Astrocyte of the cerebellum (primary cell): ENCODE results near the gene PRAMEF5.
"Not testable (repeated sequence)": the region's sequence is repeated elsewhere in the genome, so short reads cannot be mapped to it uniquely, and the experiment has no call there.

Experiments used
- DNase-seq: peaks from one replicate; pipeline ENCODE4 v3.0.0-alpha.2; 2011; ENCODE audit warnings: low read depth
- H3K4me3 ChIP-seq: 2 replicates; pipeline ENCODE4 v1.5.1; 2011; ENCODE audit warnings: mild to moderate bottlenecking, low read depth, low read length, moderate library complexity
- in situ Hi-C: cut with HindIII; loops from 2 replicates; pipeline ENCODE4 v1.10.0; 2017; ENCODE audit warnings: low sequenced_read_pairs
- TF ChIP-seq, protein P1 (sequence below): IDR thresholded peaks from 2 replicates; pipeline ENCODE4 v1.5.1; 2012; ENCODE audit warnings: low read length, low read depth, moderate library complexity, mild to moderate bottlenecking; ENCODE audit errors: missing control alignments

PRAMEF5 gene

DNA sequence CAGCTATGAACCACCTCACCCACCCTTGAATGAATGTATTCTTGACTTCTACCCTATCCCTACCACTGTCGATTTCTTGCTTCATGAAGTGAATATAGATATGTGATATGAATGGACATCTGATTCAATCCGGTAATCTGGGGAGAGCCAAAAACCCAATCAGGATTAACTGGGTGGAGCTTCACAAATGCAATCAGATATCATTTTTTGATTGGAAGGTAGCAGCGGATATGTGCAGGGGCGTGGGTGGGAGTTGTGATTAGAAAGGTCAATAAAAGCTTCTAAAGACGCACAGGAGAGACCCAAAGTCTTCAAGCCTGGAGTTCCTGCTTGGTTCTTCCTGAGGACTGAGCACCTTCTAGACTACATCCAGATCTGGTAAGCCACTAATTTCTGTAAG, at the start of gene PRAMEF5:
PRAMEF5 (plus strand) TSS at position 301 of the 400 bp plus-strand sequence. CDS start 5,071 bp downstream, outside the sequence.
- in situ Hi-C loops, DNase-seq, H3K4me3 ChIP-seq: not testable (repeated sequence)

DNA sequence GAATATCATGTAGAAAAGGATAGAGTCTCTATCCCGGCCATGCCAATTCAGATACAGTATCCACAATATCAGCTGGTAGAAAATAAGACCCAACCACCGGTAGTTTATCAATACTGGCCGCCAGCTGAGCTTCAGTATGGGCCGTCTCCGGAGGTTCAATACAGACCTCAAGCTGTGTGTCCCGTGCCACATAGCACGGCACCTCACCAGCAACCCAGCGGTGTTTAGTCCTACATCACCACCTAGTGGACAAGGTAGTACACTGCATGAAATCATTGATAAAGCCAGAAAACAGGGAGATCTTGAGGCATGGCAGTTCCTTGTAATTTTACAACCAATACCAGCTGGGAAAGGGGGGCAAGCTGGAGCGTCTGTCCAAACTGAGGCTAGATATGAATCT, 45.3 kb upstream of the PRAMEF5 start:
- in situ Hi-C loops, DNase-seq, H3K4me3 ChIP-seq: not testable (repeated sequence)

DNA sequence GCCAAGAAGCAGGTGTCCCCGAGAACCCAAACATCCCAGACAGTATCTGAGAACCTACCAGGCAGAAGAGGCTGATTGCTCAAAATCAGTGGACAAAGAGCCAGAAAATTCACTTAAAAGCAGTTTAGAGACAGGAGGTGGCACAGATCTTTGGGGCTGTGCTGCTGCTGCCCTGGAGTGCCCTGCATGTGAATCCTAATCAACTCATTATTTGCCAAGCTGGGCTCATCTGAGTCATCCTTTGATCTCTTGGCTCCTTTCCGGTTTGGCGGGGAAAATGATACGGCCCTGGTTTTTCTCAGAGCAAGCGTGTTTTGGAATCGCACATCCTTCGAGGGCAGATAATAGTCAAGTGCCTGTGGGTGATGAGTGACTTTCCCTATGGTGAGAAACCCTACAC, 37.4 kb upstream of the PRAMEF5 start:
- H3K4me3 ChIP-seq, DNase-seq, in situ Hi-C loops: not testable (repeated sequence)

DNA sequence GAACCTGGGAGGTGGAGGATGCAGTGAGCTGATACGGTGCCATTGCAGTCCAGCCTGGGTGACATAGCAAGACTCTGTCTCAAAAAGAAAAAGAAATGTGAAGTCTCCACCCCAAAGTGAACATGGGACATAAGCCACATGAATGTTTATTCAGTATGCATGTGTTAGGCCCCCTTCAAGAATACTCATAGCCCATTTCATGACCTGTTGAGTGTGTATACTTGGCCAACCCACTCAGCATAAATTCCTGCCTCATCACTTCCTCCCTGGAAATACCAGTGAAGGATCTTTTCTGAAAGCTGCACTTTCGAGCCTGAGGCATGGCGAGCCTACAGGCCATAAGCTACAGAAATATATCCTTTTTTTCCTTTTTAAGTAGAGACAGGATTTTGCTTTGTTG, 34.8 kb upstream of the PRAMEF5 start:
- in situ Hi-C loops, H3K4me3 ChIP-seq, DNase-seq: not testable (repeated sequence)

DNA sequence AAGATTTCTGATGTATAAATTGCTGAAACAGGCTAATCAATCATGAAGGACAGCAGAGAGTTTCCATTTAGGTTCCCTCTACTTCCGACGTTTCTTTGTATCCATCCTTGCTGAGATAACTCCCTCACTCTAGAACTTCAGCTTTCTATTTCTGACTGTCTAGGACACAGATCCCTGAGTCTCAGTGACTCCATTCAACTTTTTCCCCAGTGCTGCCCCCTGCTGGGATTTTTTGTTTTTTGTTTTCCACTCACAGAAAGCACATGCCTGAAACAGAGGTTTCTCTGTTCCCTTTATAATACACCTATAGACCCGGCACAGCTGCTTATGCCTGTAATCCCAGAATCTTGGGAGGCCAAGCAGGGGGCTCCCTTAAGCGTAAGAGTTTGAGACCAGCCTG, 31.2 kb upstream of the PRAMEF5 start:
- DNase-seq, in situ Hi-C loops, H3K4me3 ChIP-seq: not testable (repeated sequence)

DNA sequence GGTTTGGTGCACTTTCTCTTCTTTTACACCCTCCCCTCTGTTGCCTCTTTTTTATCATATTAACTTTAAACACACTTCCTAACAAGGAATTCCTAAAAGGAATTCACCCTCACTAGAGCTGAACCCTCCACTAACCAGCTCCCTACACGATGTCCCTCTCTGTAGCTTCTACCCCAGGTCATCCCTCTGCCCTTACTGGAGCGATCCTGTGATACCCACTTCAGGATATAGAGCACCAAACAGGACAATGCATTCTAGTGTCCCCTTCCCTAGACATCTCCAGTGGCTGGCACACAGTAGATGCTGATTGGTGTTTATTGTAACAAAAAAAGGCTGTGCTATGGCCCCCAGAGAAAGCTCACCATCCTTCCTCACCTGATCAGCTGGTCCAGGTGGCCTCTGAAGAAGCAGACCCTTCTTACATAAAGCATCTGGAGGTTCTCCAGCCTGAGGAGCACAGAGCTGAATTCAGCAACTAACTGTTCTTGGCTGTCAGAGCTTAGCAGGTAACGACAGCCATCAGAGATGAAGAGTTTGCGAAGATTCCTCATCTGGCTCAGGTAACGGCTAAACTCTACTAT, 29.4 kb upstream of the PRAMEF5 start:
- TF ChIP-seq, protein P1, sequence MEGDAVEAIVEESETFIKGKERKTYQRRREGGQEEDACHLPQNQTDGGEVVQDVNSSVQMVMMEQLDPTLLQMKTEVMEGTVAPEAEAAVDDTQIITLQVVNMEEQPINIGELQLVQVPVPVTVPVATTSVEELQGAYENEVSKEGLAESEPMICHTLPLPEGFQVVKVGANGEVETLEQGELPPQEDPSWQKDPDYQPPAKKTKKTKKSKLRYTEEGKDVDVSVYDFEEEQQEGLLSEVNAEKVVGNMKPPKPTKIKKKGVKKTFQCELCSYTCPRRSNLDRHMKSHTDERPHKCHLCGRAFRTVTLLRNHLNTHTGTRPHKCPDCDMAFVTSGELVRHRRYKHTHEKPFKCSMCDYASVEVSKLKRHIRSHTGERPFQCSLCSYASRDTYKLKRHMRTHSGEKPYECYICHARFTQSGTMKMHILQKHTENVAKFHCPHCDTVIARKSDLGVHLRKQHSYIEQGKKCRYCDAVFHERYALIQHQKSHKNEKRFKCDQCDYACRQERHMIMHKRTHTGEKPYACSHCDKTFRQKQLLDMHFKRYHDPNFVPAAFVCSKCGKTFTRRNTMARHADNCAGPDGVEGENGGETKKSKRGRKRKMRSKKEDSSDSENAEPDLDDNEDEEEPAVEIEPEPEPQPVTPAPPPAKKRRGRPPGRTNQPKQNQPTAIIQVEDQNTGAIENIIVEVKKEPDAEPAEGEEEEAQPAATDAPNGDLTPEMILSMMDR = no peak
- H3K4me3 ChIP-seq = no peak overlapping the region
- no peak for DNase-seq
- in situ Hi-C loops = no loop called here

DNA sequence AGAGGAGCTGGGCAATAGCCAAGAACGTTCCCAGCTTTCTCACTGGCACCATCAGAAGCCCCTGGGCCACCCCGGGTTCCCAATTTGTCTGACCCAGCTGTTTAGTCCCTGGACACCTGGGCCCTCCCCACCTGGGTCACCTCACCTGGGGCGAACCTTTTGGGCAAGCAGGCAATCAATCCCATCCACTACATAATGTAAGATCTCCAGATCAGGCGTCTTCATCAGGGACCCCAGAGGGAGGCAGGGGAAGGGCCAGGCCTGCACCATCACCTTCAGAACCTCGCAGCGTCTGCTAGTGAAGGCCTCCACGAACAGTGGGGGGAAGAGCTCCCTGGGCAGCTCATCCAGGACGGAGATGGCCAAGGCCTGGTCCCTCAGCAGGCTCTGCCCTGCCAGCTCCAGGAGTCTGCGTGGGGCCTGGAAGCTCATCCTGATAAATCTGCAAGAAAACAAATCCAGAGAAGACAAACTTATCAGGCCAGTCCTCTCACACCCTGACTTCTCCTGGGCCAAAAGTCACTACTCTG, 28.3 kb upstream of the PRAMEF5 start, which contains the start of gene PRAMEF18:
PRAMEF18 (minus strand) TSS at position 480 of the 530 bp plus-strand sequence; CDS start at position 432, 48 bp downstream.
- DNase-seq, in situ Hi-C loops, H3K4me3 ChIP-seq: not testable (repeated sequence)

DNA sequence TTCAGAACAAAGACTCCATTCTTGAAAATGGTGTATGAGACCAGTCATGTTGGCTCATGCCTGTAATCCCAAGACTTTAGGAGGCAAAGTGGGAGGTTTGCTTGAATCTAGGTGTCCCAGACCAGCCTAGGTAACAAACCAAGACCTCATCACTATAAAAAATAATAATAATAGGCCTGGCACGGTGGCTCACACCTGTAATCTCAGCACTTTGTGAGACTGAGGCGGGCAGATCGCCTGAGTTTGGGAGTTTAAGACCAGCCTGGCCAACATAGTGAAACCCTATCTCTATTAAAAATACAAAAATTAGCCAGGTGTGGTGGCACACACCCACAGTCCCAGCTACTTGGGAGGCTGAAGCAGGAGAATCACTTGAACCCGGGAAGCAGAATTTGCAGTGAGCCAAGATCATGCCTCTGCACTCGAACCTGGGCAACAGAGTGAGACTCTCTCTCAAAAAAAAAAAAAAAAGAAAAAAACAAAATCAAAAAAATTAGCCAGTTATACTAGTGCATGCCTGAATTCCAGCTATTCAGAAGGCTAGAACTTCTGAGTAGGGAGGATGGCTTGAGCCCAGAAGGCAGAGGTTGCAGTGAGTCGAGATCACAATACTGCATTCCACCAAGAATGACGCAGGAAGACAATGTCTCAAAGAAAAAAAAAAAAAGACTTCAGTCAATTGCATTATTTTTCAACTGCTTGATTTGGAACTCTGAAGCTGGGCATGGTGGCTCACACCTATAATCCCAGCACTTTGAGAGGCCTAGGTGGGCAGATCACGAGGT, 26.5 kb upstream of the PRAMEF5 start:
- H3K4me3 ChIP-seq, DNase-seq, in situ Hi-C loops: not testable (repeated sequence)

DNA sequence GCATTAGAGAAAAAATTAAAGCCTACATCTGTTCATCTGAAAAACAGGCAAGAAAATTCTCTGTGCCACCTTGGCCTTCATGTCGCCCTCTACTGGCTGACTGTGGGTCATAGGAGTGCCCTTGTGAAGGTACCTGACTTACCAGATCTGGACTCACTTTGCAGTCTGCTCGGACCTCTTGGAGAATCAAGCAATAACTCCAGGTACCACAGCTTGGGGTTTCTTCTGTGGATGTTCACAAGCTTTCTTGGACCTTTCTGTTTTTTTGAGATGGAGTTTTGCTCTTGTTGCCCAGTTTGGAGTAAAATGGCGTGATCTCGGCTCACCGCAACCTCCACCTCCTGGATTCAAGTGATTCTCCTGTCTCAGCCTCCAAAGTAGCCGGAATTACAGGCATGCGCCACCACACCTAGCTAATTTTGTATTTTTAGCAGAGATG, 25.6 kb upstream of the PRAMEF5 start:
- DNase-seq = no peak
- in situ Hi-C loops = no loop called here
- TF ChIP-seq, protein P1 = no peak
- no peak overlapping the region for H3K4me3 ChIP-seq

DNA sequence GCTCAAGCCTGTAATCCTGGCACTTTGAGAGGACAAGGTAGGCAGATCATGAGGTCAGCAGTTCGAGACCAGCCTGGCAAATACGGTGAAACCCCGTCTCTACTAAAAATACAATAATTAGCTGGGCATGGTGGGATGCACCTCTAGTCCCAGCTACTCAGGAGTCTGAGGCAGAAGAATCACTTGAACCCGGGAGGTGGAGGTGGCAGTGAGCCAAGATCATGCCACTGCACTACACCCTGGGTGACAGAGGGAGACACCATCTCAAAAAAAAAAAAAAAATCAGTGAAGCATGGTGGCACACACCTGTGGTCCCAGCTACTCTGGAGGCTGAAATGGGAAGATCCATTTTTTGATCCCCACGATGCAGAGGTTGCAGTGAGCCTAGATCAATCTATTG, 23.9 kb upstream of the PRAMEF5 start:
- DNase-seq, H3K4me3 ChIP-seq, in situ Hi-C loops: not testable (repeated sequence)

DNA sequence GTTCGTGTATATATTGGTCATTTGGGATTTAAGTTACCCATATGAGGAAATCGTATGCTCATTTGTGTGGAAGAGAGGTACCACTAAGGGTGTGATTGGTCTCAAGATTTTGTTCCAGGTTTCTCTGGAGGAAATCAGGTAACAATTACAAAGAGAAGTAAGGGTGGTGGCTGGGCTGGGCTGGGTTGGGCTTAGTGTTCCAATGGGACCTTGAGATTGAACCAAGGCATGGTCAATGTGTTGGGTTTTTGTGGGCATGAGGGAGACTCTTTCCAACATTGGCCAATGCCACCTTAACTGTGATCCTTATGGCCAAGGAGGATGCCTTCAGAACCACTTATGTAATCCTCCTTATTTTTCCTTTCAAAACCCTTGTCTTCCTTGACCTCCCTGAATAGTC, 23.4 kb upstream of the PRAMEF5 start:
- DNase-seq, in situ Hi-C loops: not testable (repeated sequence)

DNA sequence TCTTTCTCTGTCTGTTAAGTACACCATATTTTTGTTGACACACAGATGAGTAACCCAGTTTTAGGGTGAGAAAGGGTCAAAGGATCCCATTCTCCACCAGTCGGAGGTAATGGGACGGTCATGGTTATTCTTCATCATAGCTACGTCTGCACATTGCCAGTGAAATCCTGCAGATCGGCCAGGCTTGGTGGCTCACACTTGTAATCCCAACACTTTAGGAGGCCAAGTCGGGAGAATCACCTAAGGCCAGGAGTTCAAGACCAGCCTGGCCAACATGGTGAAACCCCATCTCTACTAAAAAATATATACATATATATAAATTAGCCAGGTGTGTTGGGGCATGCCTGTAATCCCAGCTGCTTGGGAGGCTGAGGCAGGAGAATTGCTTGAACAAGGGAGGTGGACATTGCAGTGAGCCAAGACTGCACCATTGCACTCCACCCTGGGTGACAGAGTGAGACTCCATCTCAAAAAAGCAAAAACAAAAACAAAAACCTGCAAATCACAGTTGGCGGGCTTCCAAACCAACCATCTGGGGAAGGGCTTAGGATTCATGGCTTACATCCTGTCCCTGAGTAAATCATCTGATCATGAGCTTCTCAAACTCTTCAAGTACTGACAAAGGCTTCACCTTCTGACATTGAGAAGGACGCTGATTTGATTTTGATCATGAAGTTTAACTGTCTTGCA, 22.8 kb upstream of the PRAMEF5 start:
- DNase-seq, H3K4me3 ChIP-seq, in situ Hi-C loops: not testable (repeated sequence)

More for the DNA sequence above, 23.4 kb upstream of the PRAMEF5 start:
- not testable (repeated sequence) for H3K4me3 ChIP-seq

DNA sequence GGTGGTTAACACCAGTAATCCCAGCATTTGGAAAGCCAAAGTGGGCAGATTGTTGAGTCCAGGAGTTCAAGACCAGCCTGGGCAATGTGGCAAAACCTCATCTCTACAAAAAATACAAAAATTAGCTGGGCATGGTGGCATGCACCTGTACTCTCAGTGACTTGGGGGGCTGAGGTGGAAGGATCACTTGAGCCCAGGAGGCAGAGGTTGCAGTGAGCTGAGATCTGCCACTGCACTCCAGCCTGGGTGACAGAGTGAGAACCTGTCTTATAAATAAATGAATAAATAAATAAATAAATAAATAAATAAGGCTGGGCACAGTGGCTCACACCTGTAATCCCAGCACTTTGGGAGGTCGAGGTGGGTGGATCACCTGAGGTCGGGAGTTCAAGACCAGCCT, 21.9 kb upstream of the PRAMEF5 start:
- in situ Hi-C loops, DNase-seq, H3K4me3 ChIP-seq: not testable (repeated sequence)

DNA sequence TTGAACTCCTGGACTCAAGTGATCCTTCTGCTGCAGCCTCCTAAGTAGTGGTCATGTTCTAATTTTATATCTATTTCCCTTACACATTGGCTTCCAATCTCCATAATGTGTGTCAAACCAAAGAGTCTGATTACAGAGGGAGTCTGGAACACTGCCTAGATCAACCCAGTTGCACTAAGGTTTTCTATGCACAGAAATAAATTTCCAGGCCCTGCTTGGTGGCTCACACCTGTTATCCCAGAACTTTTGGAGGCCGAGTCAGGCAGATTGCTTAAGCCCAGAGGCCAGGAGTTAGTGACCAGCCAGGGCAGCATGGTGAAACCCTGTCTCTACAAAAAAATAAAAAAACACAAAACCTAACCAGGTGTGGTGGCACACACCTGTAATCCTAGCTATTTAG, 19.9 kb upstream of the PRAMEF5 start:
- H3K4me3 ChIP-seq, DNase-seq, in situ Hi-C loops: not testable (repeated sequence)

DNA sequence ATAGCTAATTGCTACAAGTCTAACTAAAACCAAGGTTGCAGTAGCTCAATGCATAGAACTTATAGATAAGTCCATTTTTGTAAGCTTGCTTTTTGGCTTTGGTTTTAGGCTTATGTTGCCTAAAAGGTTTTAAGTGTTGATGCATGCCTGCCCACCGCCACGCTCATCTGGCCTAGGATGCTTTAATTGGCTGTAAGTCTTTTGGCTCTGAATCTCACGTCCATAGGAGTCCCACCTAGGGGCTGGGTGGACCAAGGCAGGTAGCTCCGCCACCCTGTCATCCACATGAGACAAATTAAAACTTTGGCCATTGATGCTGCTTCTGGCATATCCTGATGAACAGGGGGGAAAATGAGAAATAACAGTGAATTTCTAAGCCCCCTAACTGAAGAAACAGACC, 16.4 kb upstream of the PRAMEF5 start:
- in situ Hi-C loops, H3K4me3 ChIP-seq, DNase-seq: not testable (repeated sequence)
